Skeletal muscle tissue (tissue), 4 donors: ENCODE measurements around the gene JPH3. TPM values are rescaled to one million over a fixed set of nuclear protein-coding genes. Genes with fewer than 3 reads are reported as not detected.
"Not testable (repeated sequence)": the region's sequence is repeated elsewhere in the genome, so short reads cannot be mapped to it uniquely, and the experiment has no call there.

Experiments
- H3K27ac ChIP-seq: one replicate; pipeline ENCODE4 v1.7.0; 2013; ENCODE audit warnings: mild to moderate bottlenecking, low read depth, low read length, inconsistent platforms
- H3K27me3 ChIP-seq, 3 donors: one replicate each; pipeline ENCODE4 v1.7.0; 2013; ENCODE audit warnings: low read length in 3 of 3; ENCODE audit not compliant: control insufficient read depth in 3 of 3, insufficient read depth in 3 of 3
- H3K36me3 ChIP-seq, 3 donors: one replicate each; pipeline ENCODE4 v1.7.0; 2013; ENCODE audit warnings: low read length in 3 of 3; ENCODE audit not compliant: control insufficient read depth in 3 of 3, insufficient read depth in 3 of 3
- H3K4me1 ChIP-seq, 3 donors: one replicate each; pipeline ENCODE4 v1.7.0; 2013; ENCODE audit warnings: low read length in 3 of 3, mild to moderate bottlenecking in 3 of 3; ENCODE audit not compliant: control insufficient read depth in 3 of 3, insufficient read depth in 3 of 3
- H3K4me3 ChIP-seq, 3 donors: one replicate each; pipeline ENCODE4 v1.7.0; 2013; ENCODE audit warnings: low read length in 3 of 3
- H3K9ac ChIP-seq, 3 donors: one replicate each; pipeline ENCODE4 v1.7.0; 2013; ENCODE audit warnings: low read length in 3 of 3, mild to moderate bottlenecking in 3 of 3, moderate library complexity in 2 of 3, low read depth in 1 of 3
- H3K9me3 ChIP-seq, 3 donors: one replicate each; pipeline ENCODE4 v1.7.0; 2013; ENCODE audit warnings: low read length in 3 of 3; ENCODE audit not compliant: control insufficient read depth in 3 of 3
- total RNA-seq: library from RNA; depleted of rRNA; stranded (reverse); fragments of >200 nt; gene quantifications from one replicate; pipeline ENCODE4 v1.2.3, GENCODE V29; 2014
- donor health status: Osteomylitis.

The JPH3 gene
- total RNA-seq, 1 donor from 2014 or later: not detected

- no peak overlapping the region for H3K9ac ChIP-seq
- H3K4me3 ChIP-seq: no peak overlapping the region
- H3K9me3 ChIP-seq: no peaks in the 10 kb centered on the region
- peaks cover 3 to 11% (median 5%) of the 10 kb centered on the region in 3 donors for H3K4me1 ChIP-seq
- H3K36me3 ChIP-seq: peaks cover 12 to 21% (median 20%) of the 10 kb centered on the region in 3 donors
- no peak overlapping the region for H3K27ac ChIP-seq
- H3K27me3 ChIP-seq: no peaks in the 10 kb centered on the region
Measured at GRCh38 chr16:87724490-87725291, 122.4 kb downstream of the JPH3 start.

- H3K9me3 ChIP-seq: no peaks in the 10 kb centered on the region
- H3K36me3 ChIP-seq: peaks cover 16 to 27% (median 25%) of the 10 kb centered on the region in 3 donors
- peaks cover 3 to 11% (median 5%) of the 10 kb centered on the region in 3 donors for H3K4me1 ChIP-seq
- H3K4me3 ChIP-seq: no peak overlapping the region
- no peaks in the 10 kb centered on the region for H3K27me3 ChIP-seq
- no peak overlapping the region for H3K27ac ChIP-seq
- H3K9ac ChIP-seq: no peak overlapping the region
Measured at GRCh38 chr16:87725596-87726235, 123.4 kb downstream of the JPH3 start.

- H3K27me3 ChIP-seq, H3K9ac ChIP-seq, H3K27ac ChIP-seq, H3K4me3 ChIP-seq, H3K9me3 ChIP-seq: not testable (repeated sequence)
- Histone ChIP-seq H3K4me1 (peaks cover 3 to 11% (median 5%) of the 10 kb centered on the region in 3 donors), H3K36me3 (peaks cover 13 to 27% (median 26%) of the 10 kb centered on the region in 3 donors)
Measured at GRCh38 chr16:87726577-87726976, 124.3 kb downstream of the JPH3 start.

GRCh38 chr16:87727346-87727745 lies 125.0 kb downstream of the JPH3 start:
- H3K27ac ChIP-seq: no peak overlapping the region
- peaks cover 3 to 10% (median 5%) of the 10 kb centered on the region in 3 donors for H3K4me1 ChIP-seq
- H3K27me3 ChIP-seq: no peaks in the 10 kb centered on the region
- H3K9me3 ChIP-seq: no peaks in the 10 kb centered on the region
- H3K9ac ChIP-seq: no peak overlapping the region
- no peak overlapping the region for H3K4me3 ChIP-seq
- peaks cover 13 to 29% (median 24%) of the 10 kb centered on the region in 3 donors for H3K36me3 ChIP-seq

GRCh38 chr16:87728026-87728425 lies 125.7 kb downstream of the JPH3 start:
- H3K27ac ChIP-seq: no peak overlapping the region
- H3K27me3 ChIP-seq: no peaks in the 10 kb centered on the region
- H3K4me3 ChIP-seq: no peak overlapping the region
- H3K4me1 ChIP-seq: peaks cover 3 to 6% (median 4%) of the 10 kb centered on the region in 3 donors
- peaks cover 13 to 29% (median 23%) of the 10 kb centered on the region in 3 donors for H3K36me3 ChIP-seq
- no peaks in the 10 kb centered on the region for H3K9me3 ChIP-seq
- H3K9ac ChIP-seq: no peak overlapping the region

- H3K27me3 ChIP-seq: no peaks in the 10 kb centered on the region
- no peak overlapping the region for H3K27ac ChIP-seq
- H3K4me3 ChIP-seq: no peak overlapping the region
- no peak overlapping the region for H3K9ac ChIP-seq
- H3K36me3 ChIP-seq: peaks cover 13 to 29% (median 23%) of the 10 kb centered on the region in 3 donors
- H3K9me3 ChIP-seq: no peaks in the 10 kb centered on the region
- no peaks in the 10 kb centered on the region for H3K4me1 ChIP-seq
Measured at GRCh38 chr16:87729266-87729954, 127.1 kb downstream of the JPH3 start.

GRCh38 chr16:87731607-87732006 lies 129.3 kb downstream of the JPH3 start:
- Histone ChIP-seq H3K4me3 (no peak overlapping the region), H3K9me3 (no peaks in the 10 kb centered on the region), H3K27me3 (no peaks in the 10 kb centered on the region), H3K27ac (no peak overlapping the region), H3K4me1 (no peaks in the 10 kb centered on the region), H3K9ac (no peak overlapping the region), H3K36me3 (peaks cover 19 to 34% (median 29%) of the 10 kb centered on the region in 3 donors)

GRCh38 chr16:87733190-87733589 lies 130.9 kb downstream of the JPH3 start:
- no peak overlapping the region for H3K4me3 ChIP-seq
- no peaks in the 10 kb centered on the region for H3K4me1 ChIP-seq
- no peak overlapping the region for H3K27ac ChIP-seq
- peaks cover 16 to 26% (median 25%) of the 10 kb centered on the region in 3 donors for H3K36me3 ChIP-seq
- no peaks in the 10 kb centered on the region for H3K9me3 ChIP-seq
- no peaks in the 10 kb centered on the region for H3K27me3 ChIP-seq
- no peak overlapping the region for H3K9ac ChIP-seq

GRCh38 chr16:87734644-87735043 lies 132.3 kb downstream of the JPH3 start:
- H3K4me3 ChIP-seq: no peak overlapping the region
- peaks cover 11 to 21% (median 17%) of the 10 kb centered on the region in 3 donors for H3K36me3 ChIP-seq
- no peak overlapping the region for H3K9ac ChIP-seq

More at GRCh38 chr16:87734644-87735043, 132.3 kb downstream of the JPH3 start:
- no peaks in the 10 kb centered on the region for H3K9me3 ChIP-seq
- H3K27me3 ChIP-seq: no peaks in the 10 kb centered on the region
- H3K27ac ChIP-seq: no peak overlapping the region
- H3K4me1 ChIP-seq: no peaks in the 10 kb centered on the region
